ENCODE results near the gene HEBP2.

DNA sequence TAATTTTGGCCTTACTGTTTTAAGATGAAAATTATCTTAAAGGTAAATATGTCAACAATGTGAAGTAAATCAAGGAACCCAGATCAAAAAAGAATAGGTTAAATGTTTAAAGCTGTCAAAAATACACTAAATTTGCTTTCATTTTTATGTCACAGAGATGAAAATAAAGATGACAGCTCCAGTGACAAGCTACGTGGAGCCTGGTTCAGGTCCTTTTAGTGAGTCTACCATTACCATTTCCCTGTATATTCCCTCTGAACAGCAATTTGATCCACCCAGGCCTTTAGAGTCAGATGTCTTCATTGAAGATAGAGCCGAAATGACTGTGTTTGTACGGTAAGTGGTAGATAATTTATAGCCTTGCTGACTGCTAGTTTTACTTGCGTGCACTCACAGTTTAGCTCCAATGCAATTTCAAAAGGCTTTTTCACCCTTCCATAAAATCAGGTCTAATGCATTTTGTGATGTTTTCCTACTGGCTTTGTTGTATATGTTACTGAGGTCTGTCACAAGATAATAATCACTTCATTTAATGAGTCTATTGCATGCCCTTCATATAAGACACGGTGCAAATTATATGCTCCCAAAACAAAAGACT, 1.9 kb downstream of the HEBP2 start:
- TF ChIP-seq, protein P1, sequence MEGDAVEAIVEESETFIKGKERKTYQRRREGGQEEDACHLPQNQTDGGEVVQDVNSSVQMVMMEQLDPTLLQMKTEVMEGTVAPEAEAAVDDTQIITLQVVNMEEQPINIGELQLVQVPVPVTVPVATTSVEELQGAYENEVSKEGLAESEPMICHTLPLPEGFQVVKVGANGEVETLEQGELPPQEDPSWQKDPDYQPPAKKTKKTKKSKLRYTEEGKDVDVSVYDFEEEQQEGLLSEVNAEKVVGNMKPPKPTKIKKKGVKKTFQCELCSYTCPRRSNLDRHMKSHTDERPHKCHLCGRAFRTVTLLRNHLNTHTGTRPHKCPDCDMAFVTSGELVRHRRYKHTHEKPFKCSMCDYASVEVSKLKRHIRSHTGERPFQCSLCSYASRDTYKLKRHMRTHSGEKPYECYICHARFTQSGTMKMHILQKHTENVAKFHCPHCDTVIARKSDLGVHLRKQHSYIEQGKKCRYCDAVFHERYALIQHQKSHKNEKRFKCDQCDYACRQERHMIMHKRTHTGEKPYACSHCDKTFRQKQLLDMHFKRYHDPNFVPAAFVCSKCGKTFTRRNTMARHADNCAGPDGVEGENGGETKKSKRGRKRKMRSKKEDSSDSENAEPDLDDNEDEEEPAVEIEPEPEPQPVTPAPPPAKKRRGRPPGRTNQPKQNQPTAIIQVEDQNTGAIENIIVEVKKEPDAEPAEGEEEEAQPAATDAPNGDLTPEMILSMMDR (IDR thresholded peaks at IDR 0.05): no peak
- no peak for TF ChIP-seq POLR2A (IDR thresholded peaks at IDR 0.05)

All from right lobe of liver (tissue), 4 donors.